Astrocyte of the cerebellum (primary cell): ENCODE data around the gene FAM174C.

ENCODE experiments used
- DNase-seq: peaks from one replicate; pipeline ENCODE4 v3.0.0-alpha.2; 2011; ENCODE audit warnings: low read depth
- H3K4me3 ChIP-seq: 2 replicates; pipeline ENCODE4 v1.5.1; 2011; ENCODE audit warnings: mild to moderate bottlenecking, low read depth, low read length, moderate library complexity
- in situ Hi-C: cut with HindIII; loops from 2 replicates; pipeline ENCODE4 v1.10.0; 2017; ENCODE audit warnings: low sequenced_read_pairs
- TF ChIP-seq, protein P1 (sequence below): IDR thresholded peaks from 2 replicates; pipeline ENCODE4 v1.5.1; 2012; ENCODE audit warnings: low read length, low read depth, moderate library complexity, mild to moderate bottlenecking; ENCODE audit errors: missing control alignments

FAM174C gene

DNA sequence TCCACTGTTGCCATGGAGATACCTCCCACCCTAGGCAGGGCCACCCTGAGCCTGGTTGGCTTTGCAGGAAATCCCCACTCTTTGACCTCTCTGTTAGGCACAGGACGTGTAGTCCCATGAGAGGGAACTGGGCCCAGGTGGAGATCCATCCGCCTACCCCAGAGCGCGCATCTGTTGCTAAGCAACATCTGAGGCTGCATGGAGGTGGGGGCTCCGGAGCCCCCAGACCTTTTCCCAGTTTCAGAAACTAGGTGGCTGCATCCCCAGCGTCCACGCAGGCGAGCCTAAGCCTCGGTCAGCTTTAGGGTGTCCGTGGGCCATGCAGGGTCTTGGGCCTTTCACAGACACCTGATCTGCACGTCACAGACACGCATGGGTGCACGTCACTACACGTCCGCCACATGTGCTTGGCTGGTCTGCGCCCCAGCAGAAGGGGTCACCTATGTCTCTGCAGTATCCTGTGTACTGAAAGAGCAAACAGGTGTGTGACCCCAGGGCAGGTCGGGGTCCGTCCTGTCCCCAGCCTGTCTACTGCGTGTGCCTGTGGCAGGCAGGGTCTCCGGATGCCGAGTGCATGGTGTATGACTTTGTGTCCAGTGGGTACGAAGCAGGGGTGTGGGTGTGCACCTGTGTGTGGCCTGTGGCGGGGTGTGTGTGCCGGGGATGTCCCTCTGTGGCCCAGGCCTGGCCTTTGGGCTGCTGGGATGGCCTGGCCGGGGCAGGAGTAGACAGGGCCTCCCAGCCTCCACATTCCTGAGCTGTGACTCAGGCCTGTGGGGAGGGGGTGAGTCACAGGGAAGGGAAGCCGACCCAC, 10.3 kb upstream of the FAM174C start:
- in situ Hi-C loops: no loop called here
- H3K4me3 ChIP-seq: no peak overlapping the region

DNA sequence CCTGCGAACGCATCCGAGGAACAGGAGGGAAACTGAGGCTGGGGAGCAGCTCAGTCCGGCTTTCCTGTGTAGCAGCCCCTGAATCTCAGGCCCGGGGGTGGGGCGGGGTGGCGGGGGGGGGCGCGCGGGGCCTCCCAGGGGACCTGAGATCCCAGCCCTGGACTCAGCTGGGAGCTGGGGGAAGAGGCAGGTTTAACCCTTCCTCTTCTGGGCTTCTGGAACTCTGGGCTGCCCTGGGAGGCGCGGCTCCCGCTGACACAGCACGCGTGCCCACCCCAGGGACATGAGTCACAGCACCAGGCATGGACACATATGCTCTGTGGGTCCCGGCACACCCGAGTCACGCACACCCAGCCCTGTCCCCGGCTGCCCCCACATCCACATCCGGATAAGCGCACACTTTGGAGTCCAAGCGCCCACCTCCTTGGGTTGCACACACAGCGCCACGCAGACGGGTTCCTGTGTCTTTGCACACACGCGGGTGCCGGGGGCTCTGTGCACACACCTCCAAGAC, 9.7 kb upstream of the FAM174C start:
- no peak for DNase-seq
- in situ Hi-C loops: no loop called here
- H3K4me3 ChIP-seq: peak overlapping the region; percentile 44
- TF ChIP-seq, protein P1, sequence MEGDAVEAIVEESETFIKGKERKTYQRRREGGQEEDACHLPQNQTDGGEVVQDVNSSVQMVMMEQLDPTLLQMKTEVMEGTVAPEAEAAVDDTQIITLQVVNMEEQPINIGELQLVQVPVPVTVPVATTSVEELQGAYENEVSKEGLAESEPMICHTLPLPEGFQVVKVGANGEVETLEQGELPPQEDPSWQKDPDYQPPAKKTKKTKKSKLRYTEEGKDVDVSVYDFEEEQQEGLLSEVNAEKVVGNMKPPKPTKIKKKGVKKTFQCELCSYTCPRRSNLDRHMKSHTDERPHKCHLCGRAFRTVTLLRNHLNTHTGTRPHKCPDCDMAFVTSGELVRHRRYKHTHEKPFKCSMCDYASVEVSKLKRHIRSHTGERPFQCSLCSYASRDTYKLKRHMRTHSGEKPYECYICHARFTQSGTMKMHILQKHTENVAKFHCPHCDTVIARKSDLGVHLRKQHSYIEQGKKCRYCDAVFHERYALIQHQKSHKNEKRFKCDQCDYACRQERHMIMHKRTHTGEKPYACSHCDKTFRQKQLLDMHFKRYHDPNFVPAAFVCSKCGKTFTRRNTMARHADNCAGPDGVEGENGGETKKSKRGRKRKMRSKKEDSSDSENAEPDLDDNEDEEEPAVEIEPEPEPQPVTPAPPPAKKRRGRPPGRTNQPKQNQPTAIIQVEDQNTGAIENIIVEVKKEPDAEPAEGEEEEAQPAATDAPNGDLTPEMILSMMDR: no peak

More for the DNA sequence above, 10.3 kb upstream of the FAM174C start:
- DNase-seq: peak; percentile 45
- TF ChIP-seq, protein P1: no peak

DNA sequence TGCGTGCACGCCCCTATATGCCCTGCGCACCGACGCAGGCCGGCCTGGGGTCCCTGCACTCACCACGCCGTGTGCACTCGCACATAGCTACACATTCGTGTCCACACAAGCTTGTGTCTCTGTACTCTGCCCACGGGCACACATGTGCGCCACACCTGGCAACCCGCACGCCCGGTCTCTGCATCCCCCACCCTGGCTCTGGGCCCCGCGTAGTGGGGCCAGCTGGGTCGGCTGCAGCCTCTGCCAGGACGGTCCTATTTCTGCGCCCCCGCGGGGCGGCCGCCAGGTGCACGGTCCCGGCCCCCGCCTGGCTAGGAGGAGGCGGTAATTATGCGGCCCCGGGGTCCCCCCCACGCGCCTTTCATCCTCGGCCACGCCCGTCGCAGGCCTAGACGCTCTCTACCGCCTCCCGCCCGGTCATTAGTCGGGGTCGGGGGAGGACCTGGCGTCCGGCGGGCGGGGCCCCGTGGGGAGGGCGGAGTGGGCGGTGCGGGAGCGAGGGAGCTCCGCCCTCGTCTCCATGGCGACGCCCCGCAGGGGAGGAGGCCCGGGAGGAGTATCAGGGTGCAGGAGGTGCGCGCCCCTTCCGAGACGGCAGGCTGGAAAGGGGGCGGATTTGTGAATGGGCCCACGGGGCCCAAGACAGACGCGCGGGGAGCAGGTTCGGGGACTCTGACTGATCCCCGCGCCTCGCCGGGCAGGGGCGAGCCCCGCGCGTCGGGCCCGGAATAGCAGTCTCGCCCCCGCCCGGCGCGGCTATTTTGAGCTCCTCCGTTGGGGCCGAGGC, 9.0 kb upstream of the FAM174C start:
- no peak for DNase-seq
- peak overlapping the region; percentile 44 for H3K4me3 ChIP-seq
- TF ChIP-seq, protein P1: no peak
- in situ Hi-C loops: no loop called here

DNA sequence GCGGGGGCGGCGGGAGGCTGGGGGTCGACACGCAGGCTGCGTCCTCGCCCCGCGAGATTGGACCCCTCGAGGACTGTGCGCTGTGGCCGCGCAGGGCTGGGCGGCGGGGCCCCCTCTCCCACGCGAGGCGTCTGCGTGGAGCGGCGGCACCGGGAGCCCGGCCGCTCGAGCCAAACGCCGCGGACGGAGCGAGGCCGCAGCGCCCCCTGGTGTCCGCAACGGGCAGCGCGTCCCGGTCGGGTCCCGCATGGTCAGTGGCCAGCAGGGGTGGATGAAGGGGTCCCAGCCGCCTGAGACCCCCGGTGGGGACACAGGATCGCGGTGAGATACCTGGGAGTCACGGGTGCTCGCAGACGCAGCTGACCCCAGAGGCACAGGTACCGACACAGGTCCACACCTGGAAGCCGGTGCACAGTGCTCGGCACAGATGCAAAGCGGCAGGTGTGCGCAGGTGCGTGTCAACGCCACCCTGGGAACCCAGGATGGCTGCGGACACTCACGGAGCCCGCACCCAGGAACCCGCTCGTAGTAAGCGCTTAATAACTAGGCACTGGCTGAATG, 8.3 kb upstream of the FAM174C start:
- in situ Hi-C loops: no loop called here
- TF ChIP-seq, protein P1: peak; percentile 74
- no peak for DNase-seq

DNA sequence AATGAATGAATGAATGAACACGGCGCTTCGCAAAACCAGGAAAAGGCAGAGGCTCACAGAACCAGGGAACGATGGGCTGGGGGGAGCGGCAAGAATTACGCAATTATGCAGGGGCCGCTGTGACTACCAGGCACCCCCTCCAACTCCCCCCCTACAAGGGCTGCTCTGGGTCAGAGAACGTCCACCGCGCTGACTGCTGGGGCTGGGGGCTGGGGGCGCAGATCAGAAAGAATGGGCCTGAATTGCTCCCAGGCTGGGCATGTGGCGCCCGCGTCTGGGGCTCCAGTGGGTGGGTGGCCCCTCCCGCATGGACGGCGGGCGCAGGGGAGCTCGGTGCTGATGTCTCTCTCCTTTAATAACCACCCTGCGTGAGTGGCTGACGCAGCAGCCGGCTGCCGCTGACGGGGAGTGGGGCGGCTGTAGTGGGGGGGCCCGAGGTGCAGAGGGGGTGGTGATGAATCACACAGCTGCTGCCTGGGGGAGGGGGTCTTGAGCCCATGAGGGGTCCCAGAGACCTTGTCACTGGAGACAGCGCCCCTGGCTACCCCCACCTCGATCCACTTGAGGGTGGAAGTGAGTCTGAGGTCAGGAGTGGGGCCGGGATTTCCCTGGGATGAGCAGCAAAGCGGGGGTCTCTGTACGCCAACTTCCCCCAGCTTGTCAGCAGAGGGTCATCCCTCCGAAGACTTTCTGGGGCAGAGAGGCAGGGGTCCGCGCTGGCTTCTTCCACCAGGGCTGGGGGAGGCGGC, 7.7 kb upstream of the FAM174C start:
- no peak for DNase-seq
- TF ChIP-seq, protein P1: no peak
- H3K4me3 ChIP-seq: peak overlapping the region; percentile 44
- in situ Hi-C loops: no loop called here

More for the DNA sequence above, 8.3 kb upstream of the FAM174C start:
- H3K4me3 ChIP-seq: peak overlapping the region; percentile 44
